ENCODE measurements around the gene NDUFA12.

Gene NDUFA12

GRCh38 chr12:94938583-94938982, 64.9 kb downstream of the NDUFA12 start:
- DNase-seq (ENCODE audit: low read depth in 2 of 2), result no peak
- TF ChIP-seq, protein P1, sequence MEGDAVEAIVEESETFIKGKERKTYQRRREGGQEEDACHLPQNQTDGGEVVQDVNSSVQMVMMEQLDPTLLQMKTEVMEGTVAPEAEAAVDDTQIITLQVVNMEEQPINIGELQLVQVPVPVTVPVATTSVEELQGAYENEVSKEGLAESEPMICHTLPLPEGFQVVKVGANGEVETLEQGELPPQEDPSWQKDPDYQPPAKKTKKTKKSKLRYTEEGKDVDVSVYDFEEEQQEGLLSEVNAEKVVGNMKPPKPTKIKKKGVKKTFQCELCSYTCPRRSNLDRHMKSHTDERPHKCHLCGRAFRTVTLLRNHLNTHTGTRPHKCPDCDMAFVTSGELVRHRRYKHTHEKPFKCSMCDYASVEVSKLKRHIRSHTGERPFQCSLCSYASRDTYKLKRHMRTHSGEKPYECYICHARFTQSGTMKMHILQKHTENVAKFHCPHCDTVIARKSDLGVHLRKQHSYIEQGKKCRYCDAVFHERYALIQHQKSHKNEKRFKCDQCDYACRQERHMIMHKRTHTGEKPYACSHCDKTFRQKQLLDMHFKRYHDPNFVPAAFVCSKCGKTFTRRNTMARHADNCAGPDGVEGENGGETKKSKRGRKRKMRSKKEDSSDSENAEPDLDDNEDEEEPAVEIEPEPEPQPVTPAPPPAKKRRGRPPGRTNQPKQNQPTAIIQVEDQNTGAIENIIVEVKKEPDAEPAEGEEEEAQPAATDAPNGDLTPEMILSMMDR (IDR thresholded peaks at IDR 0.05; ENCODE audit: low read depth, low read length), result no peak
- no peak overlapping the region for H3K4me3 ChIP-seq (replicated peaks in 1 of 2; ENCODE audit: low read depth in 2 of 2, low read length in 2 of 2)

DNA sequence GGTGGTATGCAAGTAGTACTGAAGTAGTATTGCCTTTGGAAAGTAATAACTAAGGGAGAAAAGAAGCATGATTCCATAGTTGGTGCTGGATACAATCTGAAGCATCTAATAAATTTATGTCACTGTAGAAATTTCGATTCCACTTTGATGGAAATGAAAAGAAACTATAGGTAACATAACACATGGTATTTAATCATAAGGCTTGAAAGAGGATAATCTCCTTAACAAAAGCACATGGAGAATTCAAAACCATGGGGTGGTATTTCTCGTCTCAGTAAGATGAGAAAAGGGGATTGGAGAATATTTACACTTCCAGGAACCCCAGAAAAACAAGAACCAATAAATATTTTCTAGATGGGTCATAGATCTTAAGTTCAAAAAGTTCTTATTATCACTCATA, 72.7 kb downstream of the NDUFA12 start:
- no peak overlapping the region for H3K4me3 ChIP-seq (replicated peaks in 1 of 2; ENCODE audit: low read depth in 2 of 2, low read length in 2 of 2)
- TF ChIP-seq, protein P1 (IDR thresholded peaks at IDR 0.05; ENCODE audit: low read depth, low read length), result no peak
- no peak for DNase-seq (ENCODE audit: low read depth in 2 of 2)

DNA sequence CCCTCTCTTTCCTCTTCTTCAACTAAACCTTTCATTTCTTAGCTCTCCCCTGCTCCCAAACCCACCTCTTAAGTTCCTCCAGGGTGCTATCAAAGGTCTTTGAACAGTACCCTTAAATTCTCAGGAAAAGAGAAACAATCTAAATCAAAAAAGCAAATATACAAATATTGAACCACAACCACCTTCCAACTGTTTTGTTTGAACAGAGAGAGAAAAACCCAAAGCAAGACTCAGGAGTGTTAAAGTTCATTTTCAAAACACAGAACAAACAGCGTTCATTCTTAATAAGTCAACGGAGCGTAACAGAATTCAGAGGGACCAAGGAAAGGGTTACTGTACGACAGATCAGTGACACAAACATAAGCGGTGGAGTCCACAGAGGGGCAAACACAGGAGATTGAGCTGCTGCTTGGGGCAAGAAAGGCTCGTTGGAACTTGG, 73.3 kb downstream of the NDUFA12 start:
- TF ChIP-seq, protein P1 (IDR thresholded peaks at IDR 0.05; ENCODE audit: low read depth, low read length), result no peak
- no peak overlapping the region for H3K4me3 ChIP-seq (replicated peaks in 1 of 2; ENCODE audit: low read depth in 2 of 2, low read length in 2 of 2)
- no peak for DNase-seq (ENCODE audit: low read depth in 2 of 2)

DNA sequence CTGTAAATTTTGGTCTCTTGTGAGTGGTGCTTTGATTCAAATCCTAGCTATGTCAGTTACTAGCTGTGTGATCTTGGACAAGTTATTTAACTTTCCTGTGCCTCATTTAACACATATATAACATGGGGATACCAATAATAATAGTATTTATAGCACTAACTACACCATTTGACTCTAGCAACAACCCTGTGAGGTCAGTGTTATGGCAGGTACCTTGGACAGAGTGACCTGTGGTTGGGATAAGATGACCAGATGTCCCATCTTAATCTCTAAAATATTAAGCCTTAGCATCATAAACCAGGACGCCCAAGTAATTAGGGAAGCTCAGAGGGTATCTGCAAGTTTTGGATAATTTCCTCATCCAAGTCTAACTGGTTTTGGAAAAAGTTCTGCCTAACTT, 73.7 kb downstream of the NDUFA12 start:
- DNase-seq (ENCODE audit: low read depth in 2 of 2), result no peak
- TF ChIP-seq, protein P1 (IDR thresholded peaks at IDR 0.05; ENCODE audit: low read depth, low read length), result no peak
- H3K4me3 ChIP-seq (replicated peaks in 1 of 2; ENCODE audit: low read depth in 2 of 2, low read length in 2 of 2), result no peak overlapping the region

GRCh38 chr12:94925729-94926128, 77.8 kb downstream of the NDUFA12 start:
- no peak overlapping the region for H3K4me3 ChIP-seq (replicated peaks in 1 of 2; ENCODE audit: low read depth in 2 of 2, low read length in 2 of 2)
- DNase-seq (ENCODE audit: low read depth in 2 of 2), result no peak
- TF ChIP-seq, protein P1 (IDR thresholded peaks at IDR 0.05; ENCODE audit: low read depth, low read length), result no peak

GRCh38 chr12:94925206-94925605, 78.3 kb downstream of the NDUFA12 start:
- no peak for DNase-seq (ENCODE audit: low read depth in 2 of 2)
- TF ChIP-seq, protein P1 (IDR thresholded peaks at IDR 0.05; ENCODE audit: low read depth, low read length), result no peak
- no peak overlapping the region for H3K4me3 ChIP-seq (replicated peaks in 1 of 2; ENCODE audit: low read depth in 2 of 2, low read length in 2 of 2)

DNA sequence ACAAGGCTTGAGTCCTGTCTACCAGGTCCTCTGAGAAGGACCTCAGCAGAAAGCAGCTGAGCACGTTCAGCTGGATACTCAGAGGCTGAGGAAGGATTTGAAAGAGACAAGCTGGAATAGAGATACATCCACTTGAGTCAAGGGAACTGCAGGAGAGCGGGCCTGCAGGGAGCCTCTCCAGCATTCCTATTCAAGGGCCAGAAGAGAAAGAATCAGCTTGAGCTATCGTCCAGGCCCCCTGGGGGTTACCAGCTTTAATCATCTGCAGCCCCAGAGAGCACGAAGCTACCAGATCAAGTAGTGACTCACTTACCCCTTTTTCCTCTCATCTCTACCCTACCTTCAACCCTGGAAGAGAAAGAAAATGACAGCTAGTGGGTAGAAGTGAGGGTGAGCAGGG, 80.9 kb downstream of the NDUFA12 start:
- H3K4me3 ChIP-seq (replicated peaks in 1 of 2; ENCODE audit: low read depth in 2 of 2, low read length in 2 of 2), result no peak overlapping the region
- no peak for DNase-seq (ENCODE audit: low read depth in 2 of 2)

More for the DNA sequence above, 80.9 kb downstream of the NDUFA12 start:
- TF ChIP-seq, protein P1 (IDR thresholded peaks at IDR 0.05; ENCODE audit: low read depth, low read length), result no peak
